GM12801 (cell line): Measurements from ENCODE around the gene INPP5A.

ENCODE experiments used
- TF ChIP-seq, protein P1 (sequence below): IDR thresholded peaks from one replicate; pipeline ENCODE4 v1.5.1; 2011; ENCODE audit warnings: control low read depth; ENCODE audit not compliant: insufficient read length; ENCODE audit errors: extremely low read depth

The INPP5A gene

DNA sequence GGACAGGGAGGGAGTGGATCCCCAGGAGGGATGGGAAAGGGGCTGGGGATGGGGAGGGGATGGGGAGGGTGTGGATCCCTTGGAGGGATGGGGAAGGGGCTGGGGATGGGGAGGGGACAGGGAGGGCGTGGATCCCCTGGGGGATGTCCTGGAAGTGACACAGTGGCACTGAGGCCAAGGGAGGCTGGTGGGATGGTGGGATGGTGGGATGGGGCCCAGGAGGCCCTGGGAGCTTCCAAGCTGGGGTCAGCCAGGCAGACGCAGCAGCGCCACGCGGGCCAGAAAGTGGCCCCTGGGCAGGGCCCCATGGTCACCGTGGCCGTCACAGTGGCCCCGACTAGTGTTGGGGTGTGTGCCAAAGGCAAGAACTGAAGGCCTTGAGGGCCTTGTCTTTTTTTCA is 67.8 kb downstream of the INPP5A start:
- TF ChIP-seq, protein P1, sequence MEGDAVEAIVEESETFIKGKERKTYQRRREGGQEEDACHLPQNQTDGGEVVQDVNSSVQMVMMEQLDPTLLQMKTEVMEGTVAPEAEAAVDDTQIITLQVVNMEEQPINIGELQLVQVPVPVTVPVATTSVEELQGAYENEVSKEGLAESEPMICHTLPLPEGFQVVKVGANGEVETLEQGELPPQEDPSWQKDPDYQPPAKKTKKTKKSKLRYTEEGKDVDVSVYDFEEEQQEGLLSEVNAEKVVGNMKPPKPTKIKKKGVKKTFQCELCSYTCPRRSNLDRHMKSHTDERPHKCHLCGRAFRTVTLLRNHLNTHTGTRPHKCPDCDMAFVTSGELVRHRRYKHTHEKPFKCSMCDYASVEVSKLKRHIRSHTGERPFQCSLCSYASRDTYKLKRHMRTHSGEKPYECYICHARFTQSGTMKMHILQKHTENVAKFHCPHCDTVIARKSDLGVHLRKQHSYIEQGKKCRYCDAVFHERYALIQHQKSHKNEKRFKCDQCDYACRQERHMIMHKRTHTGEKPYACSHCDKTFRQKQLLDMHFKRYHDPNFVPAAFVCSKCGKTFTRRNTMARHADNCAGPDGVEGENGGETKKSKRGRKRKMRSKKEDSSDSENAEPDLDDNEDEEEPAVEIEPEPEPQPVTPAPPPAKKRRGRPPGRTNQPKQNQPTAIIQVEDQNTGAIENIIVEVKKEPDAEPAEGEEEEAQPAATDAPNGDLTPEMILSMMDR, result no peak

DNA sequence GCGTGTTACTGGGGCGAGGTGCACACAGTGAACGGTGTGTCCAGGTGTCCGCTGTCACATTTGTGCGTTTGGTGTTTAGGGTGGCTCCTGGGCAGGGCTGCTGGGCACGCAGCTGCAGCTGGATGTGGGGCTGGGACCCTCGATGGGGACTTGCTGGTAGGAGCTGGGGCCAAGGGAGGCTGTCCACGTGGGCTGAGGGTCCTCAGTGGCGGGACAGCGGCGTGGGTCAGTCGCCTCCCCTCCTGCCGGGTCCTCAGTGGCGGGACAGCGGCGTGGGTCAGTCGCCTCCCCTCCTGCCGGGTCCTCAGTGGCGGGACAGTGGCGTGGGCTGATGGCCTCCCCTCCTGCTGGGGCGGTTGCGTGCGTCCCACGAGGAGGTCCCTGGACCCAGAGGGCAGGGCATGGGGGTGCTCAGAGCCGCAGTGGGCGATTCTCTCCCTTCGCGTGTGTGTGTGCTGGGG is 68.5 kb downstream of the INPP5A start:
- TF ChIP-seq, protein P1, result no peak

DNA sequence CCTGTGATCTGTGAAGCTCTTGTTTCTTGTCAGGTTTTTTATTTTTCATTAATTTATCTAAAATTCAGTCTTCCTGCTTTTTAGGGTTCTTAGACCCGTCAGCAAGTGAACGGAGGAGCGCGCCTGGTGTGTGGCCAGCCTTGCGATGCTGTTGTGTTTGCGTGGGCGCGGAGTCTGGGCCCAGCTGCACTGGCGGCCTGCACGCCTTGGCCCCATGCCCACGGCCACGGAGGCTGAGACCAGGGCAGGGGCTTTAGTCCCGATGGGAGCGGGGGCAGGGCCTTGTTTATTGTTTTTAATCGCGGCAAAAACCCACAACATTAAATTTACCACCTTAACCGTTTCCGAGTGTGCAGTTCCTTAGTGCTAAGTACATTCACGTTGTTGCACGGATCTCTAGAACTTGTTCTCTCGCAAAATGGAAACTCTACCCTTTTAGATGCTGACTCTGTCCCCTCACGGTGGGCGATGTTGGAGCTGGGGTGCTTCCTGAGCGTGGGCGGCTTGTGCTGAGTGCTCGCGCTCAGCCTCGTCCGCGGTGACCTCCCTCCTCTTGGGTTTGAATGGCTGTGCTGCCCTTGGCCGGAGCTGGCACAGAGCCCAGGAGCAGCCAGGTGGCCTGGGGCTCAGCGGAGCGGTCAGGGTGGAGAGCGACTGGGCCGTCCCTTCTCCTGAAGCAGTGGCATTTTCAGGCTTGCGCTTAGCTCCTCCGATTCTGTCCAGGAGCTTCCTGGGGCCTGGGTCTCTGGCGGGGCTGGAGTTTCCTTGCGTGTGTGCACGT is 69.1 kb downstream of the INPP5A start:
- TF ChIP-seq, protein P1, result no peak

DNA sequence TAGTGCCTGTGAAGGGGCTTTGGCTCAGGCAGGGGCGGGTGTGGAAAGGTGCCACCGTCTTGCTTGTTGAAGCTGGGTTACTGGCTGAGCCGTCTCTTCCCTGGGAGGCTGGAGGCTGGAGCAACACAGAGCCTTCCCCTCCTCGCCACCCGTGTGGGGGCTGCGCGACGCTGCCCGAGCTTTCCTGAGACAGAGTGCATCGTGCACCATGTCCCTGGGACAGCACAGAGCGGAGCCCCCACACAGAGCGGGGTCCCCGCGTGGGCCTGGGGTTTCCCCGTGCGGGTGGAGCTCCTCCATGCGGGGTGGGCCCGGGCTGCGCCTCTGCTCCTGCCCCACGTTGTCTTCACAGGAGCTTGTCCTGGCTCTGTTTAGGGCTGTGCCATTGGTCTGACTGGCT is 69.9 kb downstream of the INPP5A start:
- TF ChIP-seq, protein P1, result no peak

DNA sequence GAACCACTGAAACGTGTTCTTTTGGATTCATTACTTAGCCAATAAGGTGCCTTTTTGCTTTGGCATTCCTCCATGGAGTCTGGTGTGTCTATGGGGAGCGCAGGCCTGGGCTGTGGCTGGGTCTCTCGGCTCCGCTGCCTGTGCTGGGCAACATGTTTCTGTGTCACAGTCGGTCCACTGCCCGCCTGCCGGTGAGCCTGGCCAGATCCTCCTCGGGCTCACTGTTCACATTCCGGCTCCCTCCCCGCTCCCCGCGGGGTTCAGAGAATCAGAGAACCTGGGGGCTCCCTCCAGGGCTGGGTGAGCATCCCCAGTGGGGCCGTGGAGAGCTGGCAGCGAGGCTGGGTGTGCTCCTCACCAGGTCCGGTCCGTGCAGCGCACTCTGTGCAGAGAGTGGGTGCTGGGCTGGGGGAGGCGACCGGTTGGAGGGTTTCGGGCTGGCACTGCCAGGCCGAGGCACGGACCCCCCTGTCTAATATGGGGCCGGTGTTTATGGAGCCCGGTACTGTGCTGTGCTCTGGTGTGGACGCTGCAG is 70.4 kb downstream of the INPP5A start:
- TF ChIP-seq, protein P1, result no peak

DNA sequence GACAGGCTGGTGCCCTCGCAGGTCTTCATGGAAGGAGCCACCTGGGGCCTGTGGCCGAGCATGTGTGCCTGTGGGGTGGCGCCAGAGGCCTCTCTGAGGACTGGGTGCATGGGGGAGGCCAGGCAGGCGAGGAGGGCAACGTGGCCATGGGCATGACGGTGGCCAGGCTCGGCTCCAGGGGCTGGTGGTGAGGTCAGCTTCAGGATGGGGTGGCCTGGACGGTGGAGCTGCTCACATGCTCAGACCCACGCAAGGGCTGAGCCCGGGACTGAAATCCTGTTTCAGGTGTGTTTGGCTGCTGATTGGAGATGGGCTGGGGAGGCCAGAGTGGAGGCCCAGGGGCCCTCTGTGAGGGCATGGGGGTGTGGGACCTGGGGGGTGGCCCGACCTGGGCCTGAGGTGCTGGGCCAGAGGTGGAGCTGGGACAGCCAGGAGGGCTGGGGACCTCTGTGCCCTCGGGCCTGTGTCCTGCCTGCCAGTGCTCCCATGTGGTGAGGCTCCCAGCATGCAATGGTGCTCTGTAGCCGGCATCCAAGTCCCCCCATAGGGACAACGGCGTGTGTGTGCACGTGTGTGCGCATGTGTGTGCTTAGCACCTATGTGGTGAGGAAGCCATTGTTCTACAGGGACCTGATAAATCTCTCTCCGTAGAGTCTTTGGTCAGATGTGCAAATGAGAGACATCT is 71.1 kb downstream of the INPP5A start:
- TF ChIP-seq, protein P1, result no peak

DNA sequence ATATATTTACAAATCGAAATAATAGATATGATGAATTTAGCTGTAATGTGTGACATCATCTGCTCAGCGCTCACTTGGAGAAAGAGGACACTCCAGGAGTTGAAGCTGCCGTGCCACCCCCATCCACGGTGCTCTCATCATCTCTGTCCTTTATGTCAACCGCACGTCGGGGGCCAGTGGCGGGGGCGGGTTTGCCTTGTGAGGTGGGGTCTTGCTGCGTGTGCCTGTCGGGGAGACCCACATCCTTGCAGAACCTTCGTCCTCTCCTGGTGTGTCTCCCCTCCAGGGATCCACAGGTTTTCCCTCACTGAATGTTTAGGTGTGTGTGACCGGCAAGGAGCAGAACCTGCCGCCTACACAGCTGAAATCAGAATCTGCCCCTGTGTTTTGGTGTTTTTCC is 71.6 kb downstream of the INPP5A start:
- TF ChIP-seq, protein P1, result no peak
